DND-41 (cell line): ENCODE measurements around the gene EBI3.
"Not testable (repeated sequence)": the region's sequence is repeated elsewhere in the genome, so short reads cannot be mapped to it uniquely, and the experiment has no call there.

ENCODE experiments used
- CTCF ChIP-seq: IDR thresholded peaks from 2 replicates; pipeline ENCODE4 v1.5.1; 2012; ENCODE audit warnings: borderline replicate concordance, low read length, moderate library complexity, mild to moderate bottlenecking; ENCODE audit not compliant: poor library complexity, severe bottlenecking; ENCODE audit errors: extremely low read depth
- EZH2 ChIP-seq: IDR thresholded peaks from 3 replicates; pipeline ENCODE4 v1.6.1; 2012; ENCODE audit warnings: borderline replicate concordance, low read depth, mild to moderate bottlenecking, moderate library complexity, low read length, inconsistent platforms; ENCODE audit not compliant: severe bottlenecking

- not testable (repeated sequence) for TF ChIP-seq CTCF, EZH2
Observed at GRCh38 chr19:4274321-4274686, 45.0 kb downstream of the EBI3 start.
